Endothelial cell of umbilical vein (primary cell): Measurements from ENCODE around the gene NUP35. TPM values are rescaled to one million over a fixed set of nuclear protein-coding genes. Genes with fewer than 3 reads are reported as not detected.
"Not testable (repeated sequence)": the region's sequence is repeated elsewhere in the genome, so short reads cannot be mapped to it uniquely, and the experiment has no call there.

Experiments
- BruUV-seq: library from RNA; stranded (reverse); fragments of 400-500 nt; replicated peaks from 2 replicates; lab custom pipeline; 2021; lab: Mats Ljungman, UMichigan
- CTCF ChIA-PET: fragments of 300-600, 350-600 bp; sonication (Branson Sonifier 250); formaldehyde crosslinking; loops from one replicate; lab custom pipeline; 2021; ENCODE audit warnings: antibody characterized with exemption, inconsistent platforms; lab: Charles Lee
- POLR2A ChIA-PET: fragments of 300-600, 350-600 bp; sonication (Branson Sonifier 250); formaldehyde crosslinking; loops from one replicate; lab custom pipeline; 2021; ENCODE audit warnings: antibody characterized with exemption, inconsistent platforms; lab: Charles Lee
- DNase-seq: peaks from one replicate; pipeline ENCODE4 v3.0.0-alpha.2; 2011; ENCODE audit warnings: low read depth, low spot score
- FAIRE-seq: peaks from 2 replicates; lab custom pipeline; 2011; peaks lifted over from hg19 to GRCh38; lab: Jason Lieb, UNC
- H2AFZ ChIP-seq: 2 replicates; pipeline ENCODE4 v1.6.0; 2012; ENCODE audit warnings: low read depth, low read length, control low read depth, inconsistent platforms
- H3K27ac ChIP-seq: 2 replicates; pipeline ENCODE4 v1.5.1; 2011; ENCODE audit warnings: low read depth, mild to moderate bottlenecking, control low read depth, low read length, moderate library complexity; ENCODE audit not compliant: insufficient read depth
- H3K27me3 ChIP-seq, 2 experiments: 2 replicates each; pipeline versions ENCODE4 v1.6.0 to v1.6.1; 2011; ENCODE audit warnings: low read length in 2 of 2, mixed read lengths in 1 of 2; ENCODE audit not compliant: control insufficient read depth in 2 of 2, insufficient read depth in 2 of 2
- H3K36me3 ChIP-seq, 2 experiments: 2 replicates in 1 of 2; 3 replicates in 1 of 2; pipeline ENCODE4 v1.5.1; 2011; ENCODE audit warnings: low read length in 2 of 2, mild to moderate bottlenecking in 1 of 2, moderate library complexity in 1 of 2; ENCODE audit not compliant: control insufficient read depth in 2 of 2, insufficient read depth in 2 of 2; ENCODE audit errors: extremely low read depth in 1 of 2
- H3K4me1 ChIP-seq: 3 replicates; pipeline ENCODE4 v1.5.1; 2011; ENCODE audit warnings: mild to moderate bottlenecking, low read length; ENCODE audit not compliant: control insufficient read depth, insufficient read depth; ENCODE audit errors: extremely low read depth
- H3K4me2 ChIP-seq: 2 replicates; pipeline ENCODE4 v1.6.1; 2011; ENCODE audit warnings: low read length, control low read depth, mixed read lengths; ENCODE audit not compliant: insufficient read depth
- H3K4me3 ChIP-seq, 3 experiments: fragments of 200-600 bp in 1 of 3; sonication (generic), shearing (Covaris generic) in 1 of 3; replicated peaks in 1 of 3; 2 replicates each; pipeline ENCODE4 v1.5.1; 2011 to 2016; ENCODE audit warnings: control low read depth in 3 of 3, low read length in 3 of 3, mild to moderate bottlenecking in 2 of 3, inconsistent platforms in 1 of 3, low read depth in 1 of 3, moderate library complexity in 1 of 3; ENCODE audit not compliant: insufficient read depth in 1 of 3
- H3K79me2 ChIP-seq: 2 replicates; pipeline ENCODE4 v1.6.0; 2012; ENCODE audit warnings: low read length, inconsistent platforms; ENCODE audit not compliant: control insufficient read depth, insufficient read depth
- H3K9ac ChIP-seq: replicated peaks from 2 replicates; pipeline ENCODE3; 2011; ENCODE audit warnings: low read length, control low read depth; ENCODE audit not compliant: insufficient read depth; ENCODE audit errors: extremely low read depth
- H3K9me1 ChIP-seq: replicated peaks from 3 replicates; pipeline ENCODE4 v1.6.0; 2011; ENCODE audit warnings: mild to moderate bottlenecking, low read length; ENCODE audit not compliant: control insufficient read depth, insufficient read depth; ENCODE audit errors: extremely low read depth
- H3K9me3 ChIP-seq: replicated peaks from 2 replicates; pipeline ENCODE4 v1.5.1; 2012; ENCODE audit warnings: low read length, inconsistent platforms; ENCODE audit not compliant: control insufficient read depth, insufficient read depth
- H4K20me1 ChIP-seq: replicated peaks from 2 replicates; pipeline ENCODE3; 2011; ENCODE audit warnings: mild to moderate bottlenecking, low read length; ENCODE audit not compliant: control insufficient read depth, insufficient read depth; ENCODE audit errors: extremely low read depth
- CTCF ChIP-seq, 2 donors: IDR thresholded peaks; 1 replicate in 1 of 2; 2 replicates in 1 of 2; pipeline ENCODE4 v1.5.1; 2011; ENCODE audit warnings: low read length in 2 of 2, mild to moderate bottlenecking in 2 of 2, moderate library complexity in 2 of 2, control low read depth in 1 of 2, inconsistent platforms in 1 of 2, low read depth in 1 of 2; ENCODE audit not compliant: insufficient read depth in 1 of 2; ENCODE audit errors: extremely low read depth in 1 of 2
- EZH2 ChIP-seq: IDR thresholded peaks from 2 replicates; pipeline ENCODE4 v1.6.1; 2012; ENCODE audit warnings: borderline replicate concordance, low read depth, mild to moderate bottlenecking, moderate library complexity, low read length, inconsistent platforms; ENCODE audit not compliant: severe bottlenecking
- FOS ChIP-seq: IDR thresholded peaks from 2 replicates; pipeline ENCODE4 v1.6.1; 2011; ENCODE audit warnings: mild to moderate bottlenecking, low read length, moderate library complexity, borderline replicate concordance; ENCODE audit not compliant: insufficient read depth
- GATA2 ChIP-seq: IDR thresholded peaks from 2 replicates; pipeline ENCODE4 v1.7.0; 2011; ENCODE audit warnings: low read depth, mild to moderate bottlenecking, moderate library complexity, mixed read lengths, low read length; ENCODE audit not compliant: insufficient read length, insufficient read depth
- JUN ChIP-seq: IDR thresholded peaks from 2 replicates; pipeline ENCODE4 v1.6.1; 2011; ENCODE audit warnings: borderline replicate concordance, low read depth; ENCODE audit not compliant: insufficient read length, insufficient read depth
- MAX ChIP-seq: IDR thresholded peaks from 2 replicates; pipeline ENCODE4 v1.6.1; 2011; ENCODE audit not compliant: insufficient read depth, insufficient read length
- MYC ChIP-seq: IDR thresholded peaks from one replicate; pipeline ENCODE4 v1.6.1; 2011; ENCODE audit warnings: mild to moderate bottlenecking, low read depth, low read length
- POLR2A ChIP-seq: IDR thresholded peaks from 2 replicates; pipeline ENCODE4 v1.6.1; 2012; ENCODE audit warnings: low read depth, mild to moderate bottlenecking, control low read depth, low read length
- POLR2AphosphoS5 ChIP-seq: IDR thresholded peaks from 2 replicates; pipeline ENCODE4 v1.6.1; 2012; ENCODE audit warnings: low read depth, mild to moderate bottlenecking, control low read depth, low read length, moderate library complexity; ENCODE audit not compliant: insufficient read depth
- dilution Hi-C: fragments of 300-500 bp; cut with MboI; formaldehyde crosslinking; loops from one replicate; pipeline ENCODE4 v1.15.0; 2019; ENCODE audit warnings: low sequenced_read_pairs; ENCODE audit not compliant: extremely low pct_ligation_motif_present
- intact Hi-C: fragments of 100-400 bp; cut with micrococcal nuclease; formaldehyde crosslinking; loops from one replicate; pipeline ENCODE4 v1.10.0; 2022
- polyA plus RNA-seq, 4 experiments: library from polyadenylated mRNA; depleted of rRNA in 3 of 4; stranded (reverse) in 3 of 4; unstranded in 1 of 4; fragments of >200 nt; gene quantifications; 2 replicates each; pipeline versions ENCODE4 v1.2.1 to v1.2.3, GENCODE V29; 2011 to 2012; ENCODE audit warnings: missing spikeins in 1 of 4
- total RNA-seq: library from RNA; stranded (reverse); gene quantifications from 2 replicates; pipeline ENCODE4 v1.2.3, GENCODE V29; 2021

Gene NUP35
- total and polyA plus RNA-seq, 2 donors (not counting 3 experiments of a cell fraction or from before 2014, with no cell fraction given): 8.4 to 22.1 TPM

GRCh38 chr2:183153967-183154366 is 29.7 kb downstream of the NUP35 start:
- FAIRE-seq: no peak
- H3K79me2 ChIP-seq: peaks cover 9% of the 10 kb centered on the region
- POLR2A ChIA-PET: no interaction called here

GRCh38 chr2:183154772-183155171 is 30.5 kb downstream of the NUP35 start:
- H3K9me3 ChIP-seq, H2AFZ ChIP-seq, intact Hi-C loops, BruUV-seq, CTCF ChIA-PET, H3K79me2 ChIP-seq, H3K4me2 ChIP-seq, dilution Hi-C loops, FAIRE-seq, H3K36me3 ChIP-seq, H3K9me1 ChIP-seq, H3K4me3 ChIP-seq, H3K9ac ChIP-seq, H4K20me1 ChIP-seq, H3K27ac ChIP-seq, POLR2A ChIA-PET, DNase-seq, H3K4me1 ChIP-seq, H3K27me3 ChIP-seq: not testable (repeated sequence)

More at GRCh38 chr2:183153967-183154366, 29.7 kb downstream of the NUP35 start:
- H3K4me3 ChIP-seq: no peak overlapping the region
- no peak overlapping the region for H2AFZ ChIP-seq
- dilution Hi-C loops (no loop called here), intact Hi-C loops (no loop called here)
- H3K27me3 ChIP-seq: no peaks in the 10 kb centered on the region
- no peaks in the 10 kb centered on the region for H3K4me1 ChIP-seq
- CTCF ChIA-PET: no interaction called here
- no peak overlapping the region for H3K9ac ChIP-seq
- H3K4me2 ChIP-seq: no peak overlapping the region
- peaks cover 0 to 5% of the 10 kb centered on the region in 2 experiments for H3K36me3 ChIP-seq
- no peak for DNase-seq
- BruUV-seq: no TSS peak
- no peaks in the 10 kb centered on the region for H3K9me1 ChIP-seq
- TF ChIP-seq MAX (no peak), CTCF (IDR thresholded peaks at IDR 0.05; ENCODE audit: extremely low read depth in 1 of 2, insufficient read depth in 1 of 2, low read depth in 1 of 2, low read length in 2 of 2) (no peak), POLR2A (no peak), JUN (no peak), POLR2AphosphoS5 (no peak), MYC (no peak), EZH2 (no peak), FOS (no peak), GATA2 (no peak)
- no peaks in the 10 kb centered on the region for H4K20me1 ChIP-seq
- no peaks in the 10 kb centered on the region for H3K9me3 ChIP-seq
- H3K27ac ChIP-seq: no peak overlapping the region
